HG03442 (cell line): ENCODE measurements around the gene CD300LB.
"Not testable (repeated sequence)": the region's sequence is repeated elsewhere in the genome, so short reads cannot be mapped to it uniquely, and the experiment has no call there.

Experiments
- ATAC-seq: cut with Tn5 transposase; IDR thresholded peaks from one replicate; pipeline ENCODE4 v1.9.1; 2021; ENCODE audit warnings: mild to moderate bottlenecking, moderate library complexity; ENCODE audit not compliant: unreplicated experiment

CD300LB gene

GRCh38 chr17:74526681-74527080 lies 4.6 kb downstream of the CD300LB start:
- no peak for ATAC-seq

GRCh38 chr17:74525781-74526288 lies 5.4 kb downstream of the CD300LB start:
- ATAC-seq: no peak

GRCh38 chr17:74525465-74525725 lies 5.9 kb downstream of the CD300LB start:
- no peak for ATAC-seq

GRCh38 chr17:74524653-74525464 lies 6.4 kb downstream of the CD300LB start:
- ATAC-seq: no peak

GRCh38 chr17:74523308-74523707 lies 8.0 kb downstream of the CD300LB start:
- ATAC-seq: no peak

- ATAC-seq: no peak
Measured at GRCh38 chr17:74522381-74523105, 8.7 kb downstream of the CD300LB start.

GRCh38 chr17:74521701-74522201 lies 9.5 kb downstream of the CD300LB start:
- ATAC-seq: no peak

- no peak for ATAC-seq
Measured at GRCh38 chr17:74520790-74521480, 10.3 kb downstream of the CD300LB start.

GRCh38 chr17:74520016-74520434 lies 11.2 kb downstream of the CD300LB start:
- ATAC-seq: no peak

- not testable (repeated sequence) for ATAC-seq
Measured at GRCh38 chr17:74518413-74518981, 12.8 kb downstream of the CD300LB start.

- no peak for ATAC-seq
Measured at GRCh38 chr17:74516561-74517328, 14.5 kb downstream of the CD300LB start.

GRCh38 chr17:74515941-74516340 lies 15.3 kb downstream of the CD300LB start:
- no peak for ATAC-seq

- ATAC-seq: no peak
Measured at GRCh38 chr17:74514632-74515334, 16.5 kb downstream of the CD300LB start.

- no peak for ATAC-seq
Measured at GRCh38 chr17:74513987-74514631, 17.2 kb downstream of the CD300LB start.

GRCh38 chr17:74512624-74513091 lies 18.6 kb downstream of the CD300LB start:
- peak; percentile 67 for ATAC-seq

GRCh38 chr17:74512036-74512435 lies 19.2 kb downstream of the CD300LB start:
- ATAC-seq: no peak

GRCh38 chr17:74508156-74508555 lies 23.1 kb downstream of the CD300LB start:
- no peak for ATAC-seq

GRCh38 chr17:74503949-74504348 lies 27.3 kb downstream of the CD300LB start:
- ATAC-seq: not testable (repeated sequence)

GRCh38 chr17:74502861-74503260 lies 28.4 kb downstream of the CD300LB start:
- no peak for ATAC-seq
